GM15510 (cell line): ENCODE results near the gene CAPN3.

Experiments used
- POLR2A ChIP-seq: IDR thresholded peaks from 3 replicates; pipeline ENCODE4 v1.6.1; 2011; ENCODE audit warnings: borderline replicate concordance; ENCODE audit not compliant: insufficient read length; ENCODE audit errors: extremely low read depth

The CAPN3 gene

DNA sequence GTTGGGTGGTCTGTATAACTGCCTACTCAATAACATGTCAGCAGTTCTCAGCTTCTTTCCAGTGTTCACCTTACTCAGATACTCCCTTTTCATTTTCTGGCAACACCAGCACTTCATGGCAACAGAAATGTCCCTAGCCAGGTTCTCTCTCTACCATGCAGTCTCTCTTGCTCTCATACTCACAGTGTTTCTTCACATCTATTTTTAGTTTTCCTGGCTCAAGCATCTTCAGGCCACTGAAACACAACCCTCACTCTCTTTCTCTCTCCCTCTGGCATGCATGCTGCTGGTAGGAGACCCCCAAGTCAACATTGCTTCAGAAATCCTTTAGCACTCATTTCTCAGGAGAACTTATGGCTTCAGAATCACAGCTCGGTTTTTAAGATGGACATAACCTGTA lies at the start of gene CAPN3:
TSS of gene CAPN3 (plus strand) at position 253 of the 400 bp plus-strand sequence. CDS start 305 bp downstream, outside the sequence.
- TF ChIP-seq POLR2A = no peak

DNA sequence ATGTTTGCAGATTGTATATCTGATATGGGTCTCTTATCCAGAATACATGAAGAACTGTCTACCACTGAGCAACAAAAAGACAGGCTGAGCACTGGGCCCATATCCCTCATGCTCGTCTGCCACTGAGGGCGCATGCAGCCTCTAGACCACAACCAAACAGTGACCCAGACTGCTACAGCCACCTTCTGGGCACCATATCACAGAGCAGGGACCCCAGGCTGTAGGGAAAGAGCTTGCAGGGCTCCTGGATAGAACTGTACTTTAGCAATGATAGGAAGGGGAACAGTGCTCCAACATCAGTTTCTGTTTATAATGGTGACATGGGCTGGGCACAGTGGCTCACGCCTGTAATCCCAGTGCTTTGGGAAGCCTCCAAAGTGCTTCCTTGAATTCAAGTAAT lies 45.8 kb upstream of the CAPN3 start:
- no peak for TF ChIP-seq POLR2A

DNA sequence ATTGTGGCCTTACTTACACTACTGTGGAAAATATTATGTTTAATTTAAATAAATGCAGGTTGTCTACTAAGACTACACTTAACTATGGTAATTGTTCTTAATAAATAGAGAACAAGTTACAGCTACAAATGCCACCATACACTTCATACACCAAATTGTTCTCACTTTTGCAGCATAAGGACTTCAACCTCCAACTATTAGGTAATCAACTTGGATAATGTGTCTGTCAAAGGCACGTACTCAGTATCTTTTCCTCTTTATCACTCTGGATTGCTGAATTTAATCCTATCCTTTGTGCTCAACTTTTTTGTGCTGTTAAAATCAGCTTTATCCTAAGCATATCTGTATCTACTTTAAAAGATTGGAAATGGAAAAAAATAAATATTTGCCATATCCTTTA lies 44.5 kb upstream of the CAPN3 start:
- no peak for TF ChIP-seq POLR2A

DNA sequence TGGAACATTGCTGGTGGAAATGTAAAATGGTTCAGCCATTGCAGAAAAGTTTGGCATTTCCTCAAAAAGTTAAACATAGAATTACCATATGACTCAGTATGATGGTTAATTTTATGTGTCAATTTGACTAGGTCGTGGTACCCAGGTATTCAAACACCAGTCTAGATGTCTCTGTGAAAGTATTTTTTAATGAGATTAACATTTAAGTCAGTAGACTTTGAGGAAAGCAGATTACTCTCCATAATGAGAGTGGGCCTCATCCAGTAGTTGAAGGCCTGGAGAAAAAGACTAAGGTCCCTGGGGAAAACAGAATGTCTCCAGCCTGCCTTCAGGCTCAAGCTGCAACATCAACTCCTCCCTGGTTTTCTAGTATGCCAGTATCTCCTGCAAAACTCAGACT lies 43.8 kb upstream of the CAPN3 start:
- no peak for TF ChIP-seq POLR2A

DNA sequence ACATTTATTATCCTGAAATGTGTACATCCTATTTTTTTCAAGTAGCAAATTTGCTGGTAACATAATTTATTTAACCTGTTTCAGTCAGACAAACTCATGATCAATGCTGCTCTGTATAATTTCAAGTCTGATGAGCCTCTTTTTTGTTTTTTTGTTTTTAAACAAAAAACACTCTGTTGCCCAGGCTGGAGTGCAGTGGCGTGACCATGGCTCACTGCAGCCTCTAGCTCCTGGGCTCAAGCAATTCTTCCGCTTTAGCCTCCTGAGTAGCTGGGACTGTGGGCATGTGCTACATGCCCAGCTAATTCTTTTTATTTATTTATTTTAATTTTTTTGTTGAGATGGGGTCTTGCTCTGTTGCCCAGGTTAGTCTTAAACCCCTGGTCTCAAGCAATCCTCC lies 40.1 kb upstream of the CAPN3 start:
- no peak for TF ChIP-seq POLR2A

DNA sequence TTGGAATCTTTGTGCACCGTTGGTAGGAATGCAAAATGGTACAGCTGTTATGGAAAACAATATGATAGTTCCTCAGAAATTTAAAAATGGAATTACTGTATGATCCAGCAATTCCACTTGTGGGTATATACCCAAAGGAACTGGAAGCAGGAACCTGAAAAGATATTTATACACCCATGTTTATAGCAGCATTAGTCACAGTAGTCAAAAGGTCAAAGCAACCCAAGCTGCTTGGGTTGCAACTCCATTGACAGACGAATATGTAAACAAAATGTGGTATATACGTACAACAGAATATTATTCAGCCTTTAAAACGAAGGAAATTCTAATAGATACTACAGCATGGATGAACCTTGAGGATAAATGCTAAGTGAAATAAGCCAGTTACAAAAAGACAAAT lies 35.0 kb upstream of the CAPN3 start:
- no peak for TF ChIP-seq POLR2A

DNA sequence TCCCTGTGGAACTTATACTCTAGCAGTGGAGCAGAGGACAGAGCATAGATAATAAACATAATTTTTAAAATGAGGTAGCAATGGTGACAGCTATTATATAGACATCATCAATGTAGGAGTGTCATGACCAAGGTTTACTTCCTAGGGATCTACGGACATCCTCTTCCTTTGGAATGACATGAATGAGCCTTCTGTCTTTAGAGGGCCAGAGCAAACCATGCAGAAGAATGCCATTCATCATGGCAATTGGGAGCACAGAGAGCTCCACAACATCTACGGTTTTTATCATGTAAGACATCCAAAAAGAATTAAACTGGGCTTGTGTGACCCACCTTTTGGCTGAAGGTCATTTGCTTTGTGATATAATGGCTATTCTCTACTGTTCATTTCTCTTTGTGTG lies 30.1 kb upstream of the CAPN3 start:
- TF ChIP-seq POLR2A = no peak

DNA sequence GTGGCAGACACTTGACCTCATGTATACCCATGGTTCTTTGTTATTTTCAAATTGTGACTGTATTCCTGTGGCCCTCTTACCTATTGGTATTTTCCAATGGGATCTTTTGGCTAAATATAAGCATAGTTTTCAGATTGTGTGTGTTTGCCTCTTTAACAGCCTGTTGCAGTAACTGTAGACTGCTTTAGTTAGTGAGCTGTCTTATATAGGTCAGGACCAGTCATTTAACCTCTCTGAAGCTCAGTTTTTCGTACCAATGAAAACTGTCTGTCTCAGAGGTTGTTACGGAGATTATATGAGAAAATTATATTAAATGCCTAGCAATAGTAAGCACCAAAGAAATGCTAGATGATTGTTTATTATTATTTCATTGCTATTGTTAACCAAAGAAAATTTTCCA lies 29.3 kb upstream of the CAPN3 start:
- TF ChIP-seq POLR2A = no peak

DNA sequence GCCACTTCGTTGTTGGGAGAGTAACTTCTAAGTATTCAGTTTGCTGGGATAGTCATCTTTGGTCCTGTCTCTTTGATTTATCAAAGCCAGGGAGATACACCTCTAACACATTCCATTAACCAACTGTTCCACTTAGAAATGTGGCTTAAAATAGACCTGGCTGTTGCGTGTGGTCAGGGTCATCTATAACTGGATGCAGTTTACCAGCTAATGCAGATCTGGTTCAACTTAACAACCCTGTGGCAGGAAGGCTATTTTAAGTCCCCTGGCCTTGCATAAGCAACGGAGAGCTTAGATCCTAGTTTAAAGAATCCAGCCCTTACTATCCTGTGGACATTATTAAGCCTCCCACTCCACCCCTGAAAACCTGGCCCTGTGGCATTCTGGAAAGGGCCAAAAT lies 28.1 kb upstream of the CAPN3 start:
- TF ChIP-seq POLR2A = no peak

DNA sequence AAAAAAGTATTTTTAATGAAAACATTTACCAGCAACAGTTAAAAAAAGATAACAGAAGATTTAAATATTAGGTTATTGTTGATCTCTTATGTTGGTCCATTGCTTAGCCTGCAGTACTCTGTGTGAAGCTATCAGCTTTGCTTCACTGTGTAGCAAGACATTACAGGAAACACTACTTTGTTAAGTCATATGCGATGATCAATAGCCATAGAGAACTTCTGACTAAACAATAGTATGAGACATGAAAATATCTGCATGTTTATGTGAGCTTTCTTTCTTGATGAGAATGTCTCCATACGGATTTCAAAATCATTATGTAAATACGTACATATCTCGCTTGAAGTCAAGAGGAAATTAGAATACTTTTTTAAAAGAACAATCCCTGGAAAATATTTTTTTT lies 27.0 kb upstream of the CAPN3 start:
- no peak for TF ChIP-seq POLR2A

DNA sequence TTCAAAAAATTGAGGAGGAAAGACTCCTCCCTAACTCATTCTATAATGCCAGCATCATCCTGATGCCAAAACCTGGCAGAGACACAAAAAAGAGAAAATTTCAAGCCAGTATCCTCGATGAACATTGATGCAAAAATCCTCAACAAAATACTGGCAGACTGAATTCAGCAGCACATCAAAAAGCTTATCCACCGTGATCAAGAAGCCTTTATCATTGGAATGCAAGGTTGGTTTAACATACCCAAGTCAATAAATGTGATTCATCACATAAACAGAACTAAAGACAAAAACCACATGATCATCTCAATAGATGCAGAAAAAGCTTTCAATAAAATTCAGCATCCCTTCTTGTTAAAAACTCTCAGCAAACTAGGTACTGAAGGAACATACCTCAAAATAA lies 24.2 kb upstream of the CAPN3 start:
- TF ChIP-seq POLR2A = no peak

DNA sequence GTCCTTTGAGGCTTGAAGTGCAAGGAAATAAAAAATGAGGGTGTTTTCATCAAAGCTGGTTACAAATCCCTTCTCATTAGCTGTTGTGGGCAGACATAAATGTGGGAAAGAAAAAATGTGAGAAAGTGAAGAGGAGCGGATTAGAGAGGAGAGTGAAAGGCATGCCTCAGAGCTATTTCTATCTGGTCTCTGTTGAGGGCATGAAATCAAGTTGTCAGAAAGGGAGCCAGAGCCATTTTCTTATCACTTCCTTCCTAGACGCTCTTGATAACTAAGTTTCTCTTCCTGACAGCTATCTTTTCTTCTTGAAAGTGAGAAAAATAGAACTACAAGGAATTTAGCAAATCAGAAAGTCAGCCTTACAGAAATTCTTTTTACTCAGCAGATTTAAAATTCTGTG lies 20.8 kb upstream of the CAPN3 start:
- TF ChIP-seq POLR2A = no peak

DNA sequence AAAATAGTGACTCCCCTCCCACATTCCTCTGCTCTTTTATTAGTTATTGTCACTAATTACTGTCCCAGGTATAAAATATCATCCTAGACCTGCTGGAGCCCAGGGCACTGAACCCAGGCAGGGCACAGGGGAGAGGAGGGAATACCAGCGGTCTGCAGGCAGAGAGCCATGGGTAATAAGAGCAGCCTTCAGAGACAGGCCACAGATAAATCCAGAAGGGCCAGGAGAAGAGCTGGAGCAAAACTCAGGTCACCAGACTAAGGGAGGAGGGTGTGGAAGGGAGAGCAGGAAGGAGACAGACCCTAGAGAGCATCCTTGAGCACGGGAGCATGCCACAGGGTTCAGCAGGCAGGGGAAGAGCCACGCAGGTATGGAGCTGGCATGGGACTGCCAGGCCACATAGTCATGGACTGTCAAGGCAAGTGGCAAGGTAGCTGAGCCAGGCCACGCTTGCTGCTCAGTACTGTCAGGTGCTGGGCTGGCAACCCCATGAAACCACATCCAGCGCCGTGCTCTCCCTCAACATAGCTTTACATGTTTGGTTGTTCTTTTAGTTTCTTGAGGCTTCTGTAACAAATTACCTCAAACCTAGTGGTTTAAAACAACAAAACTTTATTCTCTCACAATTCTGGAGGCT lies 15.6 kb upstream of the CAPN3 start:
- TF ChIP-seq POLR2A = no peak

DNA sequence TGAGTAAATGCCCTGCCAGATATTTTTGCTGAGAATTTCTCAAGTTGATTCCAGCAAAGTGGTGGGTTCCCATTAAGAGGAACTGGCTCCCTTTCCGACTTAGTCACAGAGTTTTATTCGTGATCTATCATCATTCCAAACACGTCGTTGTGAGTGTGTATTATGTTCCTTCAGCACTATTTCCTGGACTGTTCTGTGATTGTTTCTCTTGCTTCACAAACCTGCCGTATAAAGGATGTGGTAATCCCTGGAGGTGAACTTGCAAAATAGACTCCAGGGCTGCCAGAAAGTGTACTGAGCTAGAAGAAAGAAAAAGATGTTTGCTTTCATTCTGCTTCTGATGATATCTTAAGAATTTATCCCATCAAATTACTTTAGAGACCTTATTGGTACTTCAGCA lies 14.5 kb upstream of the CAPN3 start:
- no peak for TF ChIP-seq POLR2A

DNA sequence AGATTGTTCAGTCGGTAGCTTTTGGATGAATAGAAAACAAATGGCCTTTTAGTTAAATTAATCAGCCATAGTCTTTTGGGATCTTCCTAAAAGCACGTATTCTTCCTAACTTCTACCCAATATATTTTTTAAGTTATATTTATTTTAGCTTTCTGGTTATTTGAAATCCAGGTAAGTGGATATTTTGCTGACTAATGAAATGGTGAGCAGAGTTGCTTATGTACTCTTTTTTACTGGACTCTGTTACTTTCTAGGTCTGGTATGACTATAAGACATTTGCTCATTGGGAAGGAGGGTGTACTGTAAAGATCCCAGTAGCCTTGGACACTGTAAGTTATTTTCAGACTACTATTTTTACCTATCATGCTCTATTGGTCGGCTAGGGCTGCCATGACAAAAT lies 13.8 kb upstream of the CAPN3 start:
- no peak for TF ChIP-seq POLR2A

DNA sequence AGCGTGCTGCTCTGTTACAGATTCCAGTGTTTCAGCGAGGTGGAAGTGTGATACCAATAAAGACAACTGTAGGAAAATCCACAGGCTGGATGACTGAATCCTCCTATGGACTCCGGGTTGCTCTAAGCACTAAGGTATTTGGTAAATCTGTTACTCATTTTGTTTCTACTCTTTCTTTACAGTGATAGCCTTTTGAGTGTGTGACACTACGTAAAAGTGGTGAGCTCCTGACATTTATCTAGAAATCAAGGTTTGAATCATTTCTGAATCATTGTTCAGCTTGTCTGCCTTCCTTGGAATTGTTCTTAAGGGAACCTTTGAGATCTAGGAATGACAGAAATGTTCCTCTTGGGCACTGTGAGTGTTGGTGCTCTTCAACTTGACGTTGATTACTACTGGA lies 11.2 kb upstream of the CAPN3 start:
- TF ChIP-seq POLR2A = no peak

DNA sequence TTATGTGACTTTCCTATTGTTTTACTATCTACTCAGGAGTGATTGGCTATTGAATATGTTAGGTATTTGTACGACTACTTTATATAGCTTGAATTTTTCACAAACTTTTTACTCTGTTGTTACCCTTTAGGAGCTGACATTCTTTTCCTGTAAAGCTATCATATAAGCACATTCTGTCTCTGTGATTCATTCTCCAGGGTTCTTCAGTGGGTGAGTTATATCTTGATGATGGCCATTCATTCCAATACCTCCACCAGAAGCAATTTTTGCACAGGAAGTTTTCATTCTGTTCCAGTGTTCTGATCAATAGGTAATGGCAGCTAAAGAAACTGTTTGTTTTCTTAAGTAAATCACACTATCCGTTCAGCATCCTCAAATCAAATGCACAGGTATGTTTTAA lies 10.1 kb upstream of the CAPN3 start:
- TF ChIP-seq POLR2A = no peak
